GM21447 (cell line): ENCODE measurements around the gene SMIM5.
"Not testable (repeated sequence)": the region's sequence is repeated elsewhere in the genome, so short reads cannot be mapped to it uniquely, and the experiment has no call there.

Source experiments
- ATAC-seq: cut with Tn5 transposase; IDR thresholded peaks from one replicate; pipeline ENCODE4 v1.9.1; 2021; ENCODE audit not compliant: unreplicated experiment

The SMIM5 gene

GRCh38 chr17:75624021-75624420 lies 9.2 kb upstream of the SMIM5 start:
- ATAC-seq, result no peak

DNA sequence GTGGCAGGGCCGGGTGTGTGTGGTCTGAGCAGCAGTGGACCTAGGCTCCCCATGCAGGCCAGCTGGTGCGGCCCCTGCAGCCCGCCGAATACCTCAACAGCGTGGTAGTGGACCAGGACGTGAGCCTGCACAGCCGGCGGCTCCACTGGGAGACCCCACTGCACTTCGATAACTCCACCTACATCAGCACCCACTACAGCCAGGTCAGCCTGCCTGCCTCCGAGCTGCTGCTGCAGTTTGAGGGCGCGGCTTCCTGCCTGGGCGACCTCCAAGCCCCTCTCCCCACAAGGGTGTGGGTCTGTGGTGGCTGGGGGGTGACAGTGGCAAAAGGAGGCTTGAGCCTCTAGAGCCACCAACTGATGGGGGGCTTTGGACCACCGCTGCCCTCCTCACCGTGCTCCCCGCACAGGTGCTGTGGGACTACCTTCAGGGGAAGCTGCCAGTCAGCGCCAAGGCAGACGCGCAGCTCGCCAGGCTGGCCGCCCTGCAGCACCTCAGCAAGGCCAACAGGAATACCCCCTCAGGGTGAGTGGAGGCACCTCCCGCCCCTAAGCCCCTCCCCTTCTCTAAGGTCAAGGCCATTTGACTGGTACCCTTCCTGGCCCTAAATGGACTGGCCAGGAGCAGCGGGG lies 8.4 kb upstream of the SMIM5 start:
- no peak for ATAC-seq

- ATAC-seq, result no peak
Measured at GRCh38 chr17:75625813-75626486, 7.3 kb upstream of the SMIM5 start.

- ATAC-seq, result no peak
Measured at GRCh38 chr17:75626496-75627038, 6.7 kb upstream of the SMIM5 start.

GRCh38 chr17:75627094-75627493 lies 6.1 kb upstream of the SMIM5 start:
- ATAC-seq, result no peak

GRCh38 chr17:75628425-75628824 lies 4.8 kb upstream of the SMIM5 start:
- ATAC-seq, result no peak

DNA sequence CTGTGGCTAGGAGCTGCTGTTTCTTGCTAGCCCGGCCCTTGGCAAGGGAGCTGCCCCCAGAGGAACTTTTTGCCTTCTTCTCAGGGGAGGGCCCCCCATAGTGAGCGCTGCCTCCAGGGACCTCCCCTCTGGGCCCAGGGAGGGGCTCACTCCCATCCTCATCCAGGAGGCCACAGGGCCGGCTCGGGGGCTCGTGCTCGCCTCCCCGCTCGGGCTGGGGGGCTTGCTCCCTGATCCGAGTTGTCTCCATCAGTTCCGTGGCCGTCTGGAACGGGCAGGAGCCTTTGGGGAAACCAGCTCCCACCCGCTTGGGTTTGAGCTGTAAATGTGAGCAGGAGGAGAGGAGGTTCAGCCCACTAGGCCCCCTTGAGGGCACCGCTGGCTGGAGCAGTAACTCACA lies 4.1 kb upstream of the SMIM5 start:
- ATAC-seq, result no peak

DNA sequence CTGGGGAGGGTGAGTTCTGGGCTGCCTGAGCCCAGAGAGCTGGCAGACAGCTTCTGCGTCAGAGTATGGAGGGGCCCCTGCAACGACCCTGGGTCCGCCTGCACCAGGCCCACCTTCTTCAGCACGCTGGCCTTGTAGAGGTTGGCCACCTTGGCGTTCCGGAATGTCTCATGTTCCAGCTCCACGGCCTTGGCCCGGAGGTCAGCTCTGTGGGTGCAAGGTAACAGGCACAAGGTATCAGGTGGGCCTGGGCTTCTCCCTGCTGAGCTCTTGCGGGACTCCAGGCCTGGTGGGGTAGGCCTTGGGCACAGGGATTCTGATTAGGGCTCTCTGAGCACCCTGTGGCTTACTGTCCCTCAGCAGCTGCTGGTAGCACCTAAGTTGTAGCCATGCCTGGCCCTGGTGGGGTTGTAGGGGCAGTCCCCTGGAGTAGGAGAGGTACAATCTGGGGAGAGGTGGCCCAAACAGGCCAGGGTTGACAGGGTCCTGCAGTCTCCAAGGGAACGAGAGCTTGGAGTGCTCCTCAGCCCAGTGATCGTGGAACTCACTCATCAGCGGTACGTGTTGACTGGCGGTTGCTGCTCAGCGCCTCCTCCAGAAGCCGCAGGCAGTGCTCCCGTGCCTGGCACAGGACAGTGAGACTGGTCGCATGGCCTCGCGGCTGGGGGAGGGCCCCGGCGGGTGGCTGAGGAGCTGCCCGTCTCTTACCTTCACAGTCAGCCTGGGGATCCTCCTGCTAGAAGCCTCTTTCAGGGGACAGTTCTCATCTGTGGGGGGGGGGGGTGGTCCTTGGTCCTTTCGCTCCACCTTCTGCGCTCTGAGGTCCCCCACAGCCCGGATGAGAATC lies 2.9 kb upstream of the SMIM5 start:
- no peak for ATAC-seq

DNA sequence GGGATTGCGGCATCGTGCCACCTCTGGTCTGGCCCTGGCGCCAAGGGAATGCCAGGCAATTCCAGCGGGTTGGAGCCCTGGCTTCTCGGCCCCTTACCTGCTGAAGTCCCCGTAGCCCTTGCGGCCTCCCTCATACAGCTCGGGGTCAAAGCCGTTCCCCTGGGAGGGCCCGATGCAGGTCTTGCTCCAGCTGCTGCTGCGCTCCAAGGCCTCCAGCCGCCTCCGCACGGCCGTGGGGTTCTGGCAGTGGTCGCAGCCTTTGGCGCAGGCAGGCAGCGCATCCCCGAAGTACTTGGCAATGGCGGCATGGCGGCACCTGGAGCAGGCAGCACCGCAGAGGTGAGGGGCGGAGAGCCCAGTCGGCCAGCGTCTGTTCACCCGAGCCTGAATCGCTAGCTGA lies 1.9 kb upstream of the SMIM5 start:
- no peak for ATAC-seq

- no peak for ATAC-seq
Measured at GRCh38 chr17:75632428-75632827, 806 bp upstream of the SMIM5 start.

- no peak for ATAC-seq
Measured at GRCh38 chr17:75633486-75634375, 497 bp downstream of the SMIM5 start.

DNA sequence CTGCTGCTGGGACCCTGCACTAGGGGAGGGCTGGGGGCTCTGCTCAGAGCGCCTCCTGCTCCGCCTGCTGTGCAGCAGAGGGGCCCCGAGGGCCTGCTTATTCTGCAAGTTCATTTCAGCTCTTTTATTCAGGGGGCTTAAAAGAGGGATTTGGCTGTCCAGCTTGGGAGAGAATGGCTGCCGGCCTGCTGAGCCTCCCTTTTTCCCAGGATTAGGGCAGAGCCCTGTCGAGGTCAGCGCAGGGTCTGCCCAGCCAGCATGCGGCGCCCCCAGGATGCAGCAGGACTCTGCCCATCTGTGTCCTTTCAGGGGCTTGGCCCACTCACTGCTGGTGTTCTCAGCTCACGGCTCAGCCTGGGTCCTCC lies 1.1 kb downstream of the SMIM5 start:
- ATAC-seq, result no peak

DNA sequence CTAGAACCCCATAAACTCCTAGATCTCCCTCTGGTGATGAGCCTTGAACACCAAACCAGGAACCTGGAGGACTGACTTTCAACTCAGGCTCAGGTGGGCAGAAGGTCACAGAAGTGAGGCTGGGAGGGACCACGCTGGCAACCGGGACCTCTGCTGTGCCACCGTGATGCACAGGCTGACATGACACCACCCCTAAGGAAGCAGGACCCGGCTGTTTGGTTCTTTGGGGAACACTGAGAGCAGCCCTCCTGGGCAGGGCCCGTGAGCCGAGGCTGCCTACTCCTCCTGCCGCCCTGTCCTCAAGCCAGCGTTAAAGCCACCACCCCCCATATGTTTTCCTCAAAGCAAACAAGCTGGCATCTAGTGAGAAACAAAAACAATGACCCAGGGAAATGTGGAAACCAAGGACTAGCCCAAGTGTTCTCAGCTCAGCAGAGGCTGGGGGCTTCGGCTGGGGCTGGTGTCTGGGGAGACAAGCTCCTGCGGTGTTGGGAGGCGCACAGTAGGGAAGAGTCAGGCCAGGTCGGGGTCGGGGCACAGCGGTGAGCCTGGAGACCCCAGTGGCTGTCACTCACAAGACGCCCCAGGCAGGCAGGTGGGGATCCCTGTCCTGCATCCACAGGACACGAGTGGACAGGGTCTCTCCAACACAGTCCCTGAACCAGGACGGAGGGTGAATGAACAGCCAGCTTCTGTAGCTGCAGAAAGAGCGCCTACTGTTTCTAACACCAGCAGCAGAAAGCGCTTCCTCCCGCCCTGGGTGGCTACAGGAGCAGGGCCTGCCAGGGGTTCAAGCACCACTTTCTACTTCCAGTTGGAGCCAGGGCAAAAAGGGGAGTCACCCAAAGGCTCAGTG lies 1.7 kb downstream of the SMIM5 start:
- ATAC-seq, result no peak

DNA sequence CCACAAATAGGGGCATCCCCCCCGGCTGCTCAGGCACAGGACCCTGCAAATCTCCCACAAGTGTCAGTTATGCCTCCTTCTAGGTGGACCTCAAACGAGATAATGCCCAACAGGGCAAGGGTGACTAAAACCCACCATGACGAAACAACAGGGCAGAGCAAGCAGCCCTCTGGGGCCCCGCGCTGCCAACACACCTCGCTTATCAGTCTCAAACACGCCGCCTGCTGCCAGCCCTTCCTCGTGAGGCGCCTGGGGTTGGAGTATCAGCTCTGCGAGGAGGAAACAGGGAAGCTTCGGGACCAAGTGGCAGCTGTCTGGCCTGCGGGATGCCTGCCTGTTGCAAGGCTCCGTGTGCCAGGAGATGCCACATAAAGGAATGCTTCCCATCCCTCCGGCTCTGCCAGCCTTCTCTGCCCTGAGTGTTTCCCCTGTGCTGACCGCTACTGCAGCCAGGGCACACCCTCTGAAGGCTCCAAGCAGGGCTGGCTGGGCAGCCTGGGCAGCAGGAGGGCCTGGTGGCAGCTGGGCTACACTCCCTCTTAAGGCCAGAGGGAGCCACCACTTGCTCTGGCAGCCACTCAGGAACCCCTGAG lies 2.5 kb downstream of the SMIM5 start:
- ATAC-seq, result no peak

DNA sequence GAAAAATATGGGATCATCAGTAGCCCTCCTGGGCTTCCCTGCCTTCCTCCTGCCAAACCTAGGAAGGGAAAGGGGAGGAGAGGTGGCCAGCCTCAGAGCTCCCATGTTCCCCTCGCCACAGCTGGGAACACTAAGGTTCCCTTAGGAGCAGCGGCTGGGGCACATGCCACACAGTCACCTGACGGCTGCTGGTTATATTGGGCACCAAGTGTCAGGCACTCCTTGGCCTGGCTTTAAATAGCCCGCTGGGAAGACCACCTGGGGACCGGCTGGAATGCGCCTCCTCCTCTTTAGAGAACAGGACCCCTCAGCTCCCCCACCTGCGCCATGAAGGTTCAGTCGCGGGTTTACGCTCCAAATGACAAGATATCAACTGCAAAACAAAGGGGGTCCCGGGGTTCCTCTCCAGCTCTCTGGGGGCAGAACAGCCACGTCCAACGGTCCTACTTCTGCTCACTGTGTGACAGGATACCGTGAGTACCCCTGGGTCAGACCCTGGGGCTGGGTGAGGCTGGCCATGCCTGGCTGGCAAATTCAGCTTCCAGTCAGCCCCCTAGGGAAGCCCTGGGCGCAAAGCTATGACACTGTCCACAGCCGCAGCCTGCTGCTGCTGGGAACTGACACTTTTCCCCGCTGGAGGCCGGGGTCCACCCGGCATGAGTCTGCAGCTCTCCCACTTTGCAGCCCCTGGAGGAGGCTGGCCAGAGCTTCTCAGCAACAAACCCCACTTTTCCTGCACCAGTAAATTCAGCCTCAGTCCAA lies 3.3 kb downstream of the SMIM5 start:
- ATAC-seq, result no peak

- no peak for ATAC-seq
Measured at GRCh38 chr17:75637143-75637538, 3.9 kb downstream of the SMIM5 start.

GRCh38 chr17:75637551-75637950 lies 4.3 kb downstream of the SMIM5 start:
- no peak for ATAC-seq

DNA sequence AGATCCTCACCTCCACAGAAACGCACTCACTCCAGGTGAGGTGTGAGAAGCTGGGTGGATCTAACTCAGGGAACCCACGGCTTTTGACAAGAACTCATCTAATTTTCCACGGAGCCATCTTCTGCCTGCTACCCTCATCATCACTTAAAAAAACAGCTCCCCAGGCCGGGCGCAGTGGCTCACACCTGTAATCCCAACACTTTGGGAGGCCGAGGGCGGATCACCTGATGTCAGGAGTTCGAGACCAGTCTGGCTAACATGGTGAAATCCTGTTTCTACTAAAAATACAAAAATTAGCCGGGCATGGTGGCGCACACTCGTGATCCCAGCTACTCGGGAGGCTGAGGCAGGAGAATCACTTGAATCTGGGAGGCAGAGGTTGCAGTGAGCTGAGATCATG lies 4.8 kb downstream of the SMIM5 start:
- ATAC-seq, result not testable (repeated sequence)

- ATAC-seq, result no peak
Measured at GRCh38 chr17:75638893-75639292, 5.7 kb downstream of the SMIM5 start.
